AG09319 (cell line): ENCODE results near the gene POU2AF1.

ENCODE experiments used
- DNase-seq: peaks from one replicate; pipeline ENCODE4 v3.0.0-alpha.2; 2010; ENCODE audit warnings: low read depth; ENCODE audit errors: extremely low read depth
- CTCF ChIP-seq: IDR thresholded peaks from 2 replicates; pipeline ENCODE4 v1.5.1; 2011; ENCODE audit warnings: low read depth, mild to moderate bottlenecking, inconsistent platforms, low read length, moderate library complexity

Gene POU2AF1

GRCh38 chr11:111372538-111372937 lies 6.5 kb downstream of the POU2AF1 start:
- no peak for TF ChIP-seq CTCF
- DNase-seq: no peak

GRCh38 chr11:111370902-111371578 lies 8.0 kb downstream of the POU2AF1 start:
- TF ChIP-seq CTCF: no peak
- DNase-seq: no peak

- no peak for DNase-seq
- no peak for TF ChIP-seq CTCF
Measured at GRCh38 chr11:111370270-111370901, 8.7 kb downstream of the POU2AF1 start.

GRCh38 chr11:111368285-111368560 lies 10.9 kb downstream of the POU2AF1 start:
- TF ChIP-seq CTCF: no peak
- DNase-seq: no peak

- TF ChIP-seq CTCF: no peak
Measured at GRCh38 chr11:111367411-111368284, 11.4 kb downstream of the POU2AF1 start.

GRCh38 chr11:111366560-111367410 lies 12.3 kb downstream of the POU2AF1 start:
- no peak for DNase-seq

More at GRCh38 chr11:111367411-111368284, 11.4 kb downstream of the POU2AF1 start:
- no peak for DNase-seq

More at GRCh38 chr11:111366560-111367410, 12.3 kb downstream of the POU2AF1 start:
- no peak for TF ChIP-seq CTCF
